ENCODE measurements around the gene TMEM183A.

TMEM183A gene

DNA sequence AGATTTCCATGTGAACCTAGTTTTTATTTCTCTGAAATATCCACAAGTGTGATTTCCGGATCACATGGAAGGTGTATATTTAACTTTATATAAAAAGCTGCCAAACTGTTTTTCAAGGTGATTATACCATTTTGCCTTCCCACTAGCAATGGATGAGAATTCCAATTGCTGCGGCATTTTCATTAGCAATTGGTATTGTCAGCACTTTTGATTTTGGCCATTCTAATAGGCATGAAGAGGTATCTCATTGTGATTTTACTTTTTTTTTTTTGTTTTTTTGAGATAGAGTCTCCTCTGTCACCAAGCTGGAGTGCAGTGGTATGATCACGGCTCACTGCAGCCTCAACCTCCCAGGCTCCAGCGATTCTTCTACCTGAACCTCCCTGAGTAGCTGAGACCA is 35.1 kb upstream of the TMEM183A start:
- no peaks in the 10 kb centered on the region for H3K79me1 ChIP-seq (ENCODE audit: low read depth, low read length)
- H2BK120ac ChIP-seq (ENCODE audit: low read depth, low read length) = no peak overlapping the region
- WGBS, 2 donors (ENCODE audit: extremely low coverage in 2 of 2, insufficient read length in 2 of 2, insufficient replicate concordance in 1 of 2) = no CpG with 5 or more reads among the region's 4 CpGs
- no peak overlapping the region for H2BK5ac ChIP-seq (ENCODE audit: low read length)
- H3K9ac ChIP-seq (ENCODE audit: low read depth, low read length, poor library complexity) = no peak overlapping the region
- no peak for DNase-seq (ENCODE audit: low spot score)
- H3K4ac ChIP-seq (ENCODE audit: low read length) = no peak overlapping the region
- no peak overlapping the region for H3K23ac ChIP-seq (ENCODE audit: low read depth, low read length, poor library complexity)
- H3K36me3 ChIP-seq (replicated peaks in 1 of 2; ENCODE audit: control insufficient read depth in 2 of 2, insufficient read depth in 2 of 2, low read length in 2 of 2) = no peaks in the 10 kb centered on the region
- H3K14ac ChIP-seq (ENCODE audit: low read length) = no peak overlapping the region
- no peak overlapping the region for H2BK15ac ChIP-seq (ENCODE audit: low read length)
- H3K27me3 ChIP-seq (ENCODE audit: control insufficient read depth in 3 of 3, insufficient read depth in 3 of 3, low read depth in 1 of 3, low read length in 3 of 3) = peaks cover 0 to 28% (median 2%) of the 10 kb centered on the region in 3 experiments
- no peak overlapping the region for H4K91ac ChIP-seq (ENCODE audit: low read depth, low read length, poor library complexity)
- H3K4me2 ChIP-seq (ENCODE audit: insufficient read depth, low read length, poor library complexity, severe bottlenecking) = no peak overlapping the region
- H3K4me3 ChIP-seq (ENCODE audit: low read length in 2 of 2) = no peak overlapping the region
- no peak overlapping the region for H4K8ac ChIP-seq (ENCODE audit: low read depth, low read length)
- H3K27ac ChIP-seq (replicated peaks; ENCODE audit: low read length) = no peak overlapping the region
- H2AFZ ChIP-seq (ENCODE audit: low read length) = no peak overlapping the region
- H2BK12ac ChIP-seq (ENCODE audit: low read length) = no peak overlapping the region
- H3K4me1 ChIP-seq (ENCODE audit: control insufficient read depth in 2 of 2, insufficient read depth in 1 of 2, low read depth in 1 of 2, low read length in 2 of 2) = peaks cover 4% of the 10 kb centered on the region in 2 donors
- no peaks in the 10 kb centered on the region for H3K9me3 ChIP-seq (replicated peaks in 1 of 2; ENCODE audit: control insufficient read depth in 2 of 2, insufficient read depth in 1 of 2, low read depth in 1 of 2, low read length in 2 of 2)
- no peak overlapping the region for H3K18ac ChIP-seq (ENCODE audit: low read length)
- no peak overlapping the region for H2AK5ac ChIP-seq (ENCODE audit: low read depth, low read length)

GRCh38 chr1:202974856-202975255 is 32.3 kb upstream of the TMEM183A start:
- Histone ChIP-seq H2AK5ac (ENCODE audit: low read depth, low read length) (no peak overlapping the region), H3K27ac (replicated peaks; ENCODE audit: low read length) (no peak overlapping the region), H3K27me3 (ENCODE audit: control insufficient read depth in 3 of 3, insufficient read depth in 3 of 3, low read depth in 1 of 3, low read length in 3 of 3) (peaks cover 0 to 53% (median 2%) of the 10 kb centered on the region in 3 experiments), H3K4me2 (ENCODE audit: insufficient read depth, low read length, poor library complexity, severe bottlenecking) (no peak overlapping the region), H4K8ac (ENCODE audit: low read depth, low read length) (no peak overlapping the region), H3K23ac (ENCODE audit: low read depth, low read length, poor library complexity) (peak overlapping the region; percentile 45), H4K91ac (ENCODE audit: low read depth, low read length, poor library complexity) (no peak overlapping the region), H3K14ac (ENCODE audit: low read length) (no peak overlapping the region), H3K4ac (ENCODE audit: low read length) (no peak overlapping the region), H3K9me3 (replicated peaks in 1 of 2; ENCODE audit: control insufficient read depth in 2 of 2, insufficient read depth in 1 of 2, low read depth in 1 of 2, low read length in 2 of 2) (no peaks in the 10 kb centered on the region), H2BK12ac (ENCODE audit: low read length) (no peak overlapping the region), H2AFZ (ENCODE audit: low read length) (no peak overlapping the region), H3K9ac (ENCODE audit: low read depth, low read length, poor library complexity) (no peak overlapping the region), H3K36me3 (replicated peaks in 1 of 2; ENCODE audit: control insufficient read depth in 2 of 2, insufficient read depth in 2 of 2, low read length in 2 of 2) (no peaks in the 10 kb centered on the region), H2BK120ac (ENCODE audit: low read depth, low read length) (no peak overlapping the region), H3K79me1 (ENCODE audit: low read depth, low read length) (no peaks in the 10 kb centered on the region), H3K4me1 (ENCODE audit: control insufficient read depth in 2 of 2, insufficient read depth in 1 of 2, low read depth in 1 of 2, low read length in 2 of 2) (no peaks in the 10 kb centered on the region), H3K4me3 (ENCODE audit: low read length in 2 of 2) (no peak overlapping the region), H2BK15ac (ENCODE audit: low read length) (no peak overlapping the region), H3K18ac (ENCODE audit: low read length) (no peak overlapping the region), H2BK5ac (ENCODE audit: low read length) (no peak overlapping the region)
- no CpG with 5 or more reads among the region's 3 CpGs for WGBS, 2 donors (ENCODE audit: extremely low coverage in 2 of 2, insufficient read length in 2 of 2, insufficient replicate concordance in 1 of 2)
- DNase-seq (ENCODE audit: low spot score) = no peak

GRCh38 chr1:202976633-202977032 is 30.5 kb upstream of the TMEM183A start:
- no peak overlapping the region for H2AFZ ChIP-seq (ENCODE audit: low read length)
- H3K9me3 ChIP-seq (replicated peaks in 1 of 2; ENCODE audit: control insufficient read depth in 2 of 2, insufficient read depth in 1 of 2, low read depth in 1 of 2, low read length in 2 of 2) = no peaks in the 10 kb centered on the region
- H2AK5ac ChIP-seq (ENCODE audit: low read depth, low read length) = no peak overlapping the region
- H3K4me1 ChIP-seq (ENCODE audit: control insufficient read depth in 2 of 2, insufficient read depth in 1 of 2, low read depth in 1 of 2, low read length in 2 of 2) = no peaks in the 10 kb centered on the region
- H3K23ac ChIP-seq (ENCODE audit: low read depth, low read length, poor library complexity) = no peak overlapping the region
- H2BK120ac ChIP-seq (ENCODE audit: low read depth, low read length) = no peak overlapping the region
- no peak overlapping the region for H3K4ac ChIP-seq (ENCODE audit: low read length)
- H3K4me3 ChIP-seq (ENCODE audit: low read length in 2 of 2) = no peak overlapping the region
- no peak overlapping the region for H2BK15ac ChIP-seq (ENCODE audit: low read length)
- no peak overlapping the region for H3K14ac ChIP-seq (ENCODE audit: low read length)
- H2BK5ac ChIP-seq (ENCODE audit: low read length) = no peak overlapping the region
- no peak overlapping the region for H4K91ac ChIP-seq (ENCODE audit: low read depth, low read length, poor library complexity)
- no peak overlapping the region for H3K9ac ChIP-seq (ENCODE audit: low read depth, low read length, poor library complexity)
- H4K8ac ChIP-seq (ENCODE audit: low read depth, low read length) = no peak overlapping the region
- no peaks in the 10 kb centered on the region for H3K36me3 ChIP-seq (replicated peaks in 1 of 2; ENCODE audit: control insufficient read depth in 2 of 2, insufficient read depth in 2 of 2, low read length in 2 of 2)
- no peak overlapping the region for H2BK12ac ChIP-seq (ENCODE audit: low read length)
- no peak overlapping the region for H3K4me2 ChIP-seq (ENCODE audit: insufficient read depth, low read length, poor library complexity, severe bottlenecking)
- no peak overlapping the region for H3K18ac ChIP-seq (ENCODE audit: low read length)
- H3K27ac ChIP-seq (replicated peaks; ENCODE audit: low read length) = no peak overlapping the region
- DNase-seq (ENCODE audit: low spot score) = no peak
- H3K79me1 ChIP-seq (ENCODE audit: low read depth, low read length) = no peaks in the 10 kb centered on the region
- peaks cover 0 to 69% (median 2%) of the 10 kb centered on the region in 3 experiments for H3K27me3 ChIP-seq (ENCODE audit: control insufficient read depth in 3 of 3, insufficient read depth in 3 of 3, low read depth in 1 of 3, low read length in 3 of 3)
- WGBS, 2 donors (ENCODE audit: extremely low coverage in 2 of 2, insufficient read length in 2 of 2, insufficient replicate concordance in 1 of 2) = no CpG with 5 or more reads among the region's 3 CpGs

DNA sequence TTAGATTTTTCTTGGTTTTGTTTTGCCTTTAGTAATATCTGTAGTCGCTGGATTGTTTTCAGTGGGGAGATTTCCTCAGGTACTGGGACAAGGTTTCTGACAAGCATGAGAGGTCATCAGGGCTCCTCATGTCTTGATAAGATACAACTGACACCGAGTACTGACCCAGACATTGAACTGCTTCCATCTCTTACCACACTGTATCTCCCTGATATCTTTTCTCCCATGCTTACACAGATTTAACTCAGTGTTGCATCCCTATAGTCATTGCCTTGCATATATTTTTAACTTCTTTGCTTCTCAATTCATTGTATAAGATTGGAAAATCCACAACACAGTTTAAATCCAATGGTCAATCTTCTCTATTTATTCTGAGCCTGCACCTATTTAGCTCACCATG is 27.7 kb upstream of the TMEM183A start:
- WGBS, 2 donors (ENCODE audit: extremely low coverage in 2 of 2, insufficient read length in 2 of 2, insufficient replicate concordance in 1 of 2) = no CpG with 5 or more reads among the region's 2 CpGs
- no peak overlapping the region for H3K9ac ChIP-seq (ENCODE audit: low read depth, low read length, poor library complexity)

More for the DNA sequence above, 27.7 kb upstream of the TMEM183A start:
- no peak overlapping the region for H2BK120ac ChIP-seq (ENCODE audit: low read depth, low read length)
- H2AFZ ChIP-seq (ENCODE audit: low read length) = no peak overlapping the region
- no peak overlapping the region for H3K23ac ChIP-seq (ENCODE audit: low read depth, low read length, poor library complexity)
- no peak overlapping the region for H3K4ac ChIP-seq (ENCODE audit: low read length)
- no peaks in the 10 kb centered on the region for H3K36me3 ChIP-seq (replicated peaks in 1 of 2; ENCODE audit: control insufficient read depth in 2 of 2, insufficient read depth in 2 of 2, low read length in 2 of 2)
- no peaks in the 10 kb centered on the region for H3K4me1 ChIP-seq (ENCODE audit: control insufficient read depth in 2 of 2, insufficient read depth in 1 of 2, low read depth in 1 of 2, low read length in 2 of 2)
- peaks cover 0 to 63% (median 2%) of the 10 kb centered on the region in 3 experiments for H3K27me3 ChIP-seq (ENCODE audit: control insufficient read depth in 3 of 3, insufficient read depth in 3 of 3, low read depth in 1 of 3, low read length in 3 of 3)
- no peak overlapping the region for H3K27ac ChIP-seq (replicated peaks; ENCODE audit: low read length)
- H3K4me3 ChIP-seq (ENCODE audit: low read length in 2 of 2) = no peak overlapping the region
- H3K79me1 ChIP-seq (ENCODE audit: low read depth, low read length) = no peaks in the 10 kb centered on the region
- H3K14ac ChIP-seq (ENCODE audit: low read length) = no peak overlapping the region
- DNase-seq (ENCODE audit: low spot score) = no peak
- no peak overlapping the region for H3K18ac ChIP-seq (ENCODE audit: low read length)
- no peak overlapping the region for H2AK5ac ChIP-seq (ENCODE audit: low read depth, low read length)
- H2BK5ac ChIP-seq (ENCODE audit: low read length) = no peak overlapping the region
- no peak overlapping the region for H3K4me2 ChIP-seq (ENCODE audit: insufficient read depth, low read length, poor library complexity, severe bottlenecking)
- H4K91ac ChIP-seq (ENCODE audit: low read depth, low read length, poor library complexity) = no peak overlapping the region
- no peak overlapping the region for H4K8ac ChIP-seq (ENCODE audit: low read depth, low read length)
- H2BK12ac ChIP-seq (ENCODE audit: low read length) = no peak overlapping the region
- H2BK15ac ChIP-seq (ENCODE audit: low read length) = no peak overlapping the region
- H3K9me3 ChIP-seq (replicated peaks in 1 of 2; ENCODE audit: control insufficient read depth in 2 of 2, insufficient read depth in 1 of 2, low read depth in 1 of 2, low read length in 2 of 2) = no peaks in the 10 kb centered on the region

Data from neuronal stem cell (in vitro differentiated cells).